Keratinocyte (primary cell): Measurements from ENCODE around the gene MAP4K1. TPM values are rescaled to one million over a fixed set of nuclear protein-coding genes. Genes with fewer than 3 reads are reported as not detected.

Experiments
- DNase-seq: peaks from one replicate; pipeline ENCODE4 v3.0.0-alpha.2; 2011; ENCODE audit warnings: low read depth, missing footprints, low spot score
- FAIRE-seq: peaks from 2 replicates; lab custom pipeline; 2011; peaks lifted over from hg19 to GRCh38; lab: Jason Lieb, UNC
- H2AFZ ChIP-seq: 2 replicates; pipeline ENCODE4 v1.6.0; 2012; ENCODE audit warnings: low read length, control low read depth, inconsistent platforms; ENCODE audit not compliant: control insufficient read depth
- H3K27ac ChIP-seq: 2 replicates; pipeline ENCODE4 v1.5.1; 2011; ENCODE audit warnings: low read length; ENCODE audit not compliant: control insufficient read depth, insufficient read depth
- H3K27me3 ChIP-seq: 3 replicates; pipeline ENCODE4 v1.6.0; 2011; ENCODE audit warnings: low read length; ENCODE audit not compliant: control insufficient read depth, insufficient read depth; ENCODE audit errors: extremely low read depth
- H3K36me3 ChIP-seq, 2 experiments: 2 replicates in 1 of 2; 3 replicates in 1 of 2; pipeline ENCODE4 v1.5.1; 2011; ENCODE audit warnings: low read length in 2 of 2, mild to moderate bottlenecking in 1 of 2; ENCODE audit not compliant: control insufficient read depth in 2 of 2, insufficient read depth in 2 of 2; ENCODE audit errors: extremely low read depth in 1 of 2
- H3K4me1 ChIP-seq: 3 replicates; pipeline ENCODE4 v1.5.1; 2011; ENCODE audit warnings: low read length; ENCODE audit not compliant: control insufficient read depth, insufficient read depth; ENCODE audit errors: extremely low read depth
- H3K4me2 ChIP-seq: 3 replicates; pipeline ENCODE4 v1.6.0; 2011; ENCODE audit warnings: low read depth, low read length; ENCODE audit not compliant: control insufficient read depth, insufficient read depth; ENCODE audit errors: extremely low read depth
- H3K4me3 ChIP-seq, 3 experiments: fragments of 200-600 bp in 1 of 3; sonication (generic) in 1 of 3; 2 replicates in 2 of 3; 3 replicates in 1 of 3; pipeline ENCODE4 v1.5.1; 2011 to 2016; ENCODE audit warnings: low read length in 3 of 3, mild to moderate bottlenecking in 3 of 3, control low read depth in 2 of 3, inconsistent platforms in 1 of 3, low read depth in 1 of 3, mixed read lengths in 1 of 3, mixed run types in 1 of 3, moderate library complexity in 1 of 3; ENCODE audit not compliant: control insufficient read depth in 2 of 3, insufficient read depth in 2 of 3; ENCODE audit errors: extremely low read depth in 1 of 3
- H3K79me2 ChIP-seq: 2 replicates; pipeline ENCODE4 v1.6.0; 2012; ENCODE audit warnings: low read length; ENCODE audit not compliant: control insufficient read depth, insufficient read depth
- H3K9ac ChIP-seq: 3 replicates; pipeline ENCODE4 v1.6.0; 2011; ENCODE audit warnings: low read length; ENCODE audit not compliant: control insufficient read depth, insufficient read depth; ENCODE audit errors: extremely low read depth
- H3K9me1 ChIP-seq: 3 replicates; pipeline ENCODE4 v1.6.0; 2011; ENCODE audit warnings: low read length; ENCODE audit not compliant: control insufficient read depth, insufficient read depth; ENCODE audit errors: extremely low read depth
- H3K9me3 ChIP-seq: 2 replicates; pipeline ENCODE4 v1.5.1; 2012; ENCODE audit warnings: low read depth, low read length; ENCODE audit not compliant: control insufficient read depth
- H4K20me1 ChIP-seq: 3 replicates; pipeline ENCODE4 v1.6.0; 2011; ENCODE audit warnings: low read length; ENCODE audit not compliant: control insufficient read depth, insufficient read depth; ENCODE audit errors: extremely low read depth
- CTCF ChIP-seq, 3 experiments: IDR thresholded peaks in 1 of 3; conservative IDR thresholded peaks in 1 of 3; optimal IDR thresholded peaks in 1 of 3; 2 replicates in 2 of 3; 3 replicates in 1 of 3; pipeline versions ENCODE3 to v1.5.1; 2011; ENCODE audit warnings: low read length in 3 of 3, mild to moderate bottlenecking in 3 of 3, moderate library complexity in 2 of 3, control low read depth in 1 of 3, inconsistent platforms in 1 of 3; ENCODE audit not compliant: insufficient read depth in 2 of 3; ENCODE audit errors: extremely low read depth in 1 of 3
- EZH2 ChIP-seq: IDR thresholded peaks from one replicate; pipeline ENCODE4 v1.6.1; 2012; ENCODE audit warnings: inconsistent platforms, mild to moderate bottlenecking, low read length, moderate library complexity
- dilution Hi-C: fragments of 300-500 bp; cut with MboI; formaldehyde crosslinking; loops from one replicate; pipeline ENCODE4 v1.7.0; 2020; ENCODE audit warnings: low sequenced_read_pairs; ENCODE audit not compliant: extremely low pct_ligation_motif_present
- polyA plus RNA-seq, 5 experiments: library from polyadenylated mRNA; depleted of rRNA in 3 of 5; stranded (reverse) in 3 of 5; stranded (forward) in 1 of 5; unstranded in 1 of 5; fragments of >200 nt; gene quantifications; 1 replicate in 1 of 5; 2 replicates in 3 of 5; 3 replicates in 1 of 5; pipeline versions ENCODE4 v1.2.1 to v1.2.3, GENCODE V29; 2011 to 2012; ENCODE audit warnings: missing spikeins in 2 of 5, low read depth in 1 of 5, low replicate concordance in 1 of 5

Gene MAP4K1
- polyA plus RNA-seq, 1 donor (not counting 4 experiments of a cell fraction or from before 2014, with no cell fraction given): 0.25 TPM

GRCh38 chr19:38565691-38566105 lies 52.1 kb downstream of the MAP4K1 start:
- DNase-seq (no peak), FAIRE-seq (no peak)
- Histone ChIP-seq H3K4me1 (peaks cover 15% of the 10 kb centered on the region), H3K4me3 (no peak overlapping the region), H3K9ac (no peak overlapping the region), H3K9me3 (no peaks in the 10 kb centered on the region), H3K36me3 (no peaks in the 10 kb centered on the region), H3K4me2 (peak overlapping the region; percentile 16), H3K27me3 (peaks cover 12% of the 10 kb centered on the region), H3K9me1 (no peaks in the 10 kb centered on the region), H3K79me2 (no peaks in the 10 kb centered on the region), H4K20me1 (no peaks in the 10 kb centered on the region), H3K27ac (no peak overlapping the region), H2AFZ (peak overlapping the region; percentile 43)
- dilution Hi-C loops: no loop called here
- TF ChIP-seq CTCF (optimal IDR thresholded peaks at IDR 0.05 in 1 of 3, IDR thresholded peaks at IDR 0.05 in 1 of 3, conservative IDR thresholded peaks at IDR 0.05 in 1 of 3; ENCODE audit: extremely low read depth in 1 of 3, insufficient read depth in 2 of 3, low read length in 3 of 3) (no peak), EZH2 (peak; percentile 58)

- dilution Hi-C loops: no loop called here
- no peaks in the 10 kb centered on the region for H3K36me3 ChIP-seq
- no peak overlapping the region for H3K27ac ChIP-seq
- no peaks in the 10 kb centered on the region for H3K9me1 ChIP-seq
- H3K4me2 ChIP-seq: peak overlapping the region; percentile 45
- no peaks in the 10 kb centered on the region for H3K9me3 ChIP-seq
- H3K4me3 ChIP-seq: no peak overlapping the region
- FAIRE-seq (no peak), DNase-seq (no peak)
- H3K79me2 ChIP-seq: no peaks in the 10 kb centered on the region
- H2AFZ ChIP-seq: peak overlapping the region; percentile 49
- no peak for TF ChIP-seq EZH2
- TF ChIP-seq CTCF (optimal IDR thresholded peaks at IDR 0.05 in 1 of 3, IDR thresholded peaks at IDR 0.05 in 1 of 3, conservative IDR thresholded peaks at IDR 0.05 in 1 of 3; ENCODE audit: extremely low read depth in 1 of 3, insufficient read depth in 2 of 3, low read length in 3 of 3): peak in 1 of 3 experiments; percentile 15
- peaks cover 12% of the 10 kb centered on the region for H3K27me3 ChIP-seq
- peaks cover 18% of the 10 kb centered on the region for H3K4me1 ChIP-seq
- H4K20me1 ChIP-seq: peaks cover 2% of the 10 kb centered on the region
- no peak overlapping the region for H3K9ac ChIP-seq
Measured at GRCh38 chr19:38564981-38565690, 52.6 kb downstream of the MAP4K1 start.
